MM.1S (cell line): ENCODE measurements around the gene LGI1.

ENCODE experiments used
- EZH2 ChIP-seq: fragments of 300-600 bp; sonication (generic); optimal IDR thresholded peaks from 2 replicates; pipeline ENCODE3; 2017; ENCODE audit warnings: low read depth, mild to moderate bottlenecking, antibody characterized with exemption, low read length, mixed read lengths
- EZH2phosphoT487 ChIP-seq: fragments of 300-600 bp; sonication (generic); IDR thresholded peaks from 2 replicates; pipeline ENCODE4 v1.6.1; 2018; ENCODE audit warnings: antibody characterized with exemption, low read length

GRCh38 chr10:93771354-93771753, 13.6 kb downstream of the LGI1 start:
- TF ChIP-seq EZH2phosphoT487 = no peak
- TF ChIP-seq EZH2 = no peak
